ENCODE data around the gene FOXP4. TPM values are rescaled to one million over a fixed set of nuclear protein-coding genes. Genes with fewer than 3 reads are reported as not detected.
A peak's percentile ranks its signal among the peaks of the same experiment; 100 is the strongest.

FOXP4 gene
- total and polyA plus RNA-seq, 2 of the 13 experiments (the other 11 are each of a cell fraction or from before 2014, with no cell fraction given) = 11.0 to 12.4 TPM

GRCh38 chr6:41524634-41525011 is 21.6 kb upstream of the FOXP4 start (continued):
- 0 out of 2 replicates have a peak, but pooled peaks have one; percentile 25 for TF ChIP-seq TBX2 (CRISPR knock-in tag; IDR thresholded peaks at IDR 0.05; ENCODE audit: borderline replicate concordance)
- TF ChIP-seq ZBTB49 (CRISPR knock-in tag; IDR thresholded peaks at IDR 0.05; ENCODE audit: borderline replicate concordance) = no peak
- TF ChIP-seq MXD4 (CRISPR knock-in tag; IDR thresholded peaks at IDR 0.05) = peak; percentile 31; the same call in 1 of the 2 replicates
- peak; percentile 76 for TF ChIP-seq POLR2G (IDR thresholded peaks at IDR 0.05; ENCODE audit: low read depth, low read length)
- TF ChIP-seq PHB2 (IDR thresholded peaks at IDR 0.05; ENCODE audit: partially characterized antibody) = no peak
- TF ChIP-seq AHR (CRISPR knock-in tag; IDR thresholded peaks at IDR 0.05) = 0 out of 2 replicates have a peak, but pooled peaks have one; percentile 49
- TF ChIP-seq CREB3 (CRISPR knock-in tag; IDR thresholded peaks at IDR 0.05) = no peak
- peak; percentile 62; the same call in 1 of the 2 replicates for TF ChIP-seq TAF1 (CRISPR knock-in tag; IDR thresholded peaks at IDR 0.05)
- peak; percentile 47 to 74 for TF ChIP-seq POLR2A (IDR thresholded peaks at IDR 0.05; ENCODE audit: insufficient read depth in 1 of 2, low read depth in 2 of 2, low read length in 2 of 2)
- TF ChIP-seq ZNF580 (CRISPR knock-in tag; IDR thresholded peaks at IDR 0.05; ENCODE audit: borderline replicate concordance, low read depth) = peak; percentile 74; the same call in 1 of the 2 replicates
- TF ChIP-seq ZNF687 (CRISPR knock-in tag; IDR thresholded peaks at IDR 0.05) = peak; percentile 88
- TF ChIP-seq MTERF4 (CRISPR knock-in tag; IDR thresholded peaks at IDR 0.05) = no peak
- TF ChIP-seq MBD4 (IDR thresholded peaks at IDR 0.05; ENCODE audit: borderline replicate concordance, low read length) = no peak
- no peak for TF ChIP-seq SOX6 (IDR thresholded peaks at IDR 0.05)
- TF ChIP-seq SOX6 (CRISPR knock-in tag; IDR thresholded peaks at IDR 0.05) = peak; percentile 77
- no peak for TF ChIP-seq ZFP36 (IDR thresholded peaks at IDR 0.05; ENCODE audit: borderline replicate concordance, low read depth, low read length, partially characterized antibody)
- TF ChIP-seq KLF15 (CRISPR knock-in tag; IDR thresholded peaks at IDR 0.05; ENCODE audit: borderline replicate concordance) = no peak
- no peak for TF ChIP-seq IRF2 (CRISPR knock-in tag; IDR thresholded peaks at IDR 0.05)
- no peak for TF ChIP-seq GMEB1 (CRISPR knock-in tag; IDR thresholded peaks at IDR 0.05; ENCODE audit: borderline replicate concordance)
- TF ChIP-seq TGIF2 (CRISPR knock-in tag; IDR thresholded peaks at IDR 0.05) = peak; percentile 80
- TF ChIP-seq HDAC2 (CRISPR knock-in tag; IDR thresholded peaks at IDR 0.05) = no peak

Measured in HepG2 (cell line).